ENCODE data around the gene ACADM. TPM values are rescaled to one million over a fixed set of nuclear protein-coding genes. Genes with fewer than 3 reads are reported as not detected.
A peak's percentile ranks its signal among the peaks of the same experiment; 100 is the strongest.

ACADM gene
- total and polyA plus RNA-seq, 2 of the 13 experiments (the other 11 are each of a cell fraction or from before 2014, with no cell fraction given), result 43.7 to 92.2 TPM

DNA sequence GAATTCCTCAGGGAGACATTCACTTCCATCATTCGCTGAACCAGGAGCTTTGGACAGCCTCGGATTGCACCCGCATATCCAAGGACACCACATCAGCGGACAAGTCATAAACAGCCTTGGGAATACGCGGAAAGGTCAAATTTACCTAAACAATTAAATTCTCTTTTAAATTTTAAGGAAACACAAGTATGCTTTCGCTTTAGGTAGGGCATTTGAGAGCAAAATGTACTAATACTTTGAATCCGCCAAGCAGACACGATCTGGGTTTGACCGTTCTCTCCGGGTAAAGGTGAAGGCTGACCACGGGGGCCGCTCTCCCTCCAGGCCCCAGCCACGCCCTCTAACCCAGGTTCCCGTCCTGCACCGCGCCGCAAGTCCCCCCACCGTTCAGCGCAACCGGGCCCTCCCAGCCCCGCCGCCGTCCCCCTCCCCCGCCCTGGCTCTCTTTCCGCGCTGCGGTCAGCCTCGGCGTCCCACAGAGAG, 479 bp upstream of the ACADM start (continued):
- TF ChIP-seq, protein P1, sequence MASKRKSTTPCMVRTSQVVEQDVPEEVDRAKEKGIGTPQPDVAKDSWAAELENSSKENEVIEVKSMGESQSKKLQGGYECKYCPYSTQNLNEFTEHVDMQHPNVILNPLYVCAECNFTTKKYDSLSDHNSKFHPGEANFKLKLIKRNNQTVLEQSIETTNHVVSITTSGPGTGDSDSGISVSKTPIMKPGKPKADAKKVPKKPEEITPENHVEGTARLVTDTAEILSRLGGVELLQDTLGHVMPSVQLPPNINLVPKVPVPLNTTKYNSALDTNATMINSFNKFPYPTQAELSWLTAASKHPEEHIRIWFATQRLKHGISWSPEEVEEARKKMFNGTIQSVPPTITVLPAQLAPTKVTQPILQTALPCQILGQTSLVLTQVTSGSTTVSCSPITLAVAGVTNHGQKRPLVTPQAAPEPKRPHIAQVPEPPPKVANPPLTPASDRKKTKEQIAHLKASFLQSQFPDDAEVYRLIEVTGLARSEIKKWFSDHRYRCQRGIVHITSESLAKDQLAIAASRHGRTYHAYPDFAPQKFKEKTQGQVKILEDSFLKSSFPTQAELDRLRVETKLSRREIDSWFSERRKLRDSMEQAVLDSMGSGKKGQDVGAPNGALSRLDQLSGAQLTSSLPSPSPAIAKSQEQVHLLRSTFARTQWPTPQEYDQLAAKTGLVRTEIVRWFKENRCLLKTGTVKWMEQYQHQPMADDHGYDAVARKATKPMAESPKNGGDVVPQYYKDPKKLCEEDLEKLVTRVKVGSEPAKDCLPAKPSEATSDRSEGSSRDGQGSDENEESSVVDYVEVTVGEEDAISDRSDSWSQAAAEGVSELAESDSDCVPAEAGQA (IDR thresholded peaks at IDR 0.05; ENCODE audit: low read depth), result 0 out of 2 replicates have a peak, but pooled peaks have one; percentile 39
- TF ChIP-seq, protein P1 (CRISPR knock-in tag; IDR thresholded peaks at IDR 0.05; ENCODE audit: borderline replicate concordance), result no peak
- peak; percentile 77 for TF ChIP-seq ZFX (CRISPR knock-in tag; IDR thresholded peaks at IDR 0.05; ENCODE audit: low read depth)
- TF ChIP-seq ZNF850 (CRISPR knock-in tag; conservative IDR thresholded peaks at IDR 0.05), result no peak
- TF ChIP-seq CBX2 (IDR thresholded peaks at IDR 0.05; ENCODE audit: low read depth, low read length), result no peak
- TF ChIP-seq CBX2 (CRISPR knock-in tag; IDR thresholded peaks at IDR 0.05; ENCODE audit: low read depth), result no peak
- TF ChIP-seq ZC3H13 (CRISPR knock-in tag; IDR thresholded peaks at IDR 0.05), result no peak
- TF ChIP-seq, protein P2, sequence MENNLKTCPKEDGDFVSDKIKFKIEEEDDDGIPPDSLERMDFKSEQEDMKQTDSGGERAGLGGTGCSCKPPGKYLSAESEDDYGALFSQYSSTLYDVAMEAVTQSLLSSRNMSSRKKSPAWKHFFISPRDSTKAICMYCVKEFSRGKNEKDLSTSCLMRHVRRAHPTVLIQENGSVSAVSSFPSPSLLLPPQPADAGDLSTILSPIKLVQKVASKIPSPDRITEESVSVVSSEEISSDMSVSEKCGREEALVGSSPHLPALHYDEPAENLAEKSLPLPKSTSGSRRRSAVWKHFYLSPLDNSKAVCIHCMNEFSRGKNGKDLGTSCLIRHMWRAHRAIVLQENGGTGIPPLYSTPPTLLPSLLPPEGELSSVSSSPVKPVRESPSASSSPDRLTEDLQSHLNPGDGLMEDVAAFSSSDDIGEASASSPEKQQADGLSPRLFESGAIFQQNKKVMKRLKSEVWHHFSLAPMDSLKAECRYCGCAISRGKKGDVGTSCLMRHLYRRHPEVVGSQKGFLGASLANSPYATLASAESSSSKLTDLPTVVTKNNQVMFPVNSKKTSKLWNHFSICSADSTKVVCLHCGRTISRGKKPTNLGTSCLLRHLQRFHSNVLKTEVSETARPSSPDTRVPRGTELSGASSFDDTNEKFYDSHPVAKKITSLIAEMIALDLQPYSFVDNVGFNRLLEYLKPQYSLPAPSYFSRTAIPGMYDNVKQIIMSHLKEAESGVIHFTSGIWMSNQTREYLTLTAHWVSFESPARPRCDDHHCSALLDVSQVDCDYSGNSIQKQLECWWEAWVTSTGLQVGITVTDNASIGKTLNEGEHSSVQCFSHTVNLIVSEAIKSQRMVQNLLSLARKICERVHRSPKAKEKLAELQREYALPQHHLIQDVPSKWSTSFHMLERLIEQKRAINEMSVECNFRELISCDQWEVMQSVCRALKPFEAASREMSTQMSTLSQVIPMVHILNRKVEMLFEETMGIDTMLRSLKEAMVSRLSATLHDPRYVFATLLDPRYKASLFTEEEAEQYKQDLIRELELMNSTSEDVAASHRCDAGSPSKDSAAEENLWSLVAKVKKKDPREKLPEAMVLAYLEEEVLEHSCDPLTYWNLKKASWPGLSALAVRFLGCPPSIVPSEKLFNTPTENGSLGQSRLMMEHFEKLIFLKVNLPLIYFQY (CRISPR knock-in tag; IDR thresholded peaks at IDR 0.05; ENCODE audit: borderline replicate concordance), result no peak
- TF ChIP-seq CEBPZ (IDR thresholded peaks at IDR 0.05; ENCODE audit: low read length), result no peak
- peak; percentile 72 for TF ChIP-seq KAT8 (CRISPR knock-in tag; IDR thresholded peaks at IDR 0.05)
- TF ChIP-seq, protein P3, sequence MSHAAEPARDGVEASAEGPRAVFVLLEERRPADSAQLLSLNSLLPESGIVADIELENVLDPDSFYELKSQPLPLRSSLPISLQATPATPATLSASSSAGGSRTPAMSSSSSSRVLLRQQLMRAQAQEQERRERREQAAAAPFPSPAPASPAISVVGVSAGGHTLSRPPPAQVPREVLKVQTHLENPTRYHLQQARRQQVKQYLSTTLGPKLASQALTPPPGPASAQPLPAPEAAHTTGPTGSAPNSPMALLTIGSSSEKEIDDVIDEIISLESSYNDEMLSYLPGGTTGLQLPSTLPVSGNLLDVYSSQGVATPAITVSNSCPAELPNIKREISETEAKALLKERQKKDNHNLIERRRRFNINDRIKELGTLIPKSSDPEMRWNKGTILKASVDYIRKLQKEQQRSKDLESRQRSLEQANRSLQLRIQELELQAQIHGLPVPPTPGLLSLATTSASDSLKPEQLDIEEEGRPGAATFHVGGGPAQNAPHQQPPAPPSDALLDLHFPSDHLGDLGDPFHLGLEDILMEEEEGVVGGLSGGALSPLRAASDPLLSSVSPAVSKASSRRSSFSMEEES (CRISPR knock-in tag; IDR thresholded peaks at IDR 0.05), result 0 out of 2 replicates have a peak, but pooled peaks have one; percentile 5
- TF ChIP-seq ZNF558 (CRISPR knock-in tag; IDR thresholded peaks at IDR 0.05; ENCODE audit: borderline replicate concordance), result no peak
- no peak for TF ChIP-seq ZNF441 (CRISPR knock-in tag; IDR thresholded peaks at IDR 0.05; ENCODE audit: borderline replicate concordance)
- TF ChIP-seq ZFP90 (CRISPR knock-in tag; IDR thresholded peaks at IDR 0.05; ENCODE audit: borderline replicate concordance), result no peak
- TF ChIP-seq BRD4 (CRISPR knock-in tag; IDR thresholded peaks at IDR 0.05), result no peak
- TF ChIP-seq ZFY (CRISPR knock-in tag; IDR thresholded peaks at IDR 0.05), result peak; percentile 88
